Endodermal cell (in vitro differentiated cells): ENCODE results near the gene NCOA3. TPM values are rescaled to one million over a fixed set of nuclear protein-coding genes. Genes with fewer than 3 reads are reported as not detected.

Experiments used
- DNase-seq: peaks from one replicate; pipeline ENCODE4 v3.0.0-alpha.2; 2017
- H3K27ac ChIP-seq: 2 replicates; pipeline ENCODE4 v1.5.1; 2013; ENCODE audit warnings: mild to moderate bottlenecking, low read depth, low read length, moderate library complexity
- H3K27me3 ChIP-seq: 2 replicates; pipeline ENCODE4 v1.6.1; 2013; ENCODE audit warnings: mild to moderate bottlenecking, low read length, moderate library complexity; ENCODE audit not compliant: insufficient read depth, control insufficient read depth, poor library complexity, severe bottlenecking
- H3K36me3 ChIP-seq: 2 replicates; pipeline ENCODE4 v1.7.0; 2013; ENCODE audit warnings: mild to moderate bottlenecking, low read length, moderate library complexity; ENCODE audit not compliant: control insufficient read depth, insufficient read depth
- H3K4me1 ChIP-seq: one replicate; pipeline ENCODE4 v1.7.0; 2013; ENCODE audit warnings: low read length; ENCODE audit not compliant: control insufficient read depth, insufficient read depth
- H3K4me3 ChIP-seq: 2 replicates; pipeline ENCODE4 v1.5.1; 2013; ENCODE audit warnings: mild to moderate bottlenecking, low read length, moderate library complexity
- H3K9ac ChIP-seq: 2 replicates; pipeline ENCODE4 v1.6.1; 2013; ENCODE audit warnings: mild to moderate bottlenecking, low read length, moderate library complexity; ENCODE audit not compliant: poor library complexity, severe bottlenecking; ENCODE audit errors: extremely low read depth
- H3K9me3 ChIP-seq: 2 replicates; pipeline ENCODE4 v1.6.1; 2013; ENCODE audit warnings: mild to moderate bottlenecking, low read length, moderate library complexity; ENCODE audit not compliant: control insufficient read depth
- H3K27ac Mint-ChIP-seq: 2 replicates; pipeline ENCODE4 v1.8.0; 2020; ENCODE audit warnings: mixed read lengths
- H3K27me3 Mint-ChIP-seq: 2 replicates; pipeline ENCODE4 v1.8.0; 2021; ENCODE audit warnings: mild to moderate bottlenecking, mixed read lengths; ENCODE audit not compliant: insufficient read depth
- H3K36me3 Mint-ChIP-seq: 2 replicates; pipeline ENCODE4 v1.8.0; 2020; ENCODE audit warnings: low read depth, mixed read lengths
- H3K4me1 Mint-ChIP-seq: 2 replicates; pipeline ENCODE4 v1.8.0; 2020; ENCODE audit warnings: mixed read lengths
- H3K4me3 Mint-ChIP-seq: 2 replicates; pipeline ENCODE4 v1.8.0; 2020; ENCODE audit warnings: mild to moderate bottlenecking, moderate library complexity, mixed read lengths
- H3K9me3 Mint-ChIP-seq: 2 replicates; pipeline ENCODE4 v1.8.0; 2020; ENCODE audit warnings: mild to moderate bottlenecking, mixed read lengths
- CTCF ChIP-seq: fragments of 200-600 bp; sonication (generic); conservative IDR thresholded peaks from 2 replicates; pipeline ENCODE4 v1.5.0; 2021; ENCODE audit warnings: antibody characterized with exemption, mild to moderate bottlenecking
- WGBS, 2 experiments: methylation state at CpG; one replicate each; pipeline versions ENCODE4 v1.1.5 to v1.1.7; 2013; ENCODE audit warnings: missing lambda C conversion rate in 2 of 2, mixed read lengths in 1 of 2; ENCODE audit not compliant: insufficient coverage in 1 of 2, insufficient read length in 1 of 2; 5-methylcytosine and 5-hydroxymethylcytosine counted together
- total RNA-seq, 2 donors: library from RNA; stranded (reverse); fragmentation: NEBNext Ultra II Directional in 1 of 2; extraction: Animal tissue kit (Norgen Biotek cat#: 25700) in 1 of 2; gene quantifications; 2 replicates in 1 of 2; 3 replicates in 1 of 2; pipeline ENCODE4 v1.2.1, GENCODE V29; 2021

The NCOA3 gene
- total RNA-seq, 2 donors from 2014 or later, result 38.6 TPM

GRCh38 chr20:47677635-47678453, 176.2 kb downstream of the NCOA3 start:
- H3K9me3 ChIP-seq, result no peaks in the 10 kb centered on the region
- Mint-ChIP-seq H3K9me3 (no peaks in the 10 kb centered on the region), H3K36me3 (peaks cover 47% of the 10 kb centered on the region), H3K4me3 (no peak overlapping the region), H3K27me3 (no peaks in the 10 kb centered on the region), H3K27ac (peak overlapping the region; percentile 64), H3K4me1 (no peaks in the 10 kb centered on the region)
- no peaks in the 10 kb centered on the region for H3K4me1 ChIP-seq
- TF ChIP-seq CTCF, result peak; percentile 95
- H3K4me3 ChIP-seq, result no peak overlapping the region
- H3K36me3 ChIP-seq, result peaks cover 76% of the 10 kb centered on the region
- WGBS, 2 experiments, result 42 to 48% methylated on average over 11 to 15 of the region's 15 CpGs
- no peaks in the 10 kb centered on the region for H3K27me3 ChIP-seq
- no peak overlapping the region for H3K27ac ChIP-seq
- H3K9ac ChIP-seq, result no peak overlapping the region
- peak; percentile 95 for DNase-seq

GRCh38 chr20:47678536-47678935, 176.8 kb downstream of the NCOA3 start:
- Histone ChIP-seq H3K36me3 (peaks cover 78% of the 10 kb centered on the region), H3K27me3 (no peaks in the 10 kb centered on the region), H3K9ac (no peak overlapping the region), H3K4me3 (no peak overlapping the region), H3K27ac (no peak overlapping the region), H3K9me3 (no peaks in the 10 kb centered on the region), H3K4me1 (no peaks in the 10 kb centered on the region)
- Mint-ChIP-seq H3K27me3 (no peaks in the 10 kb centered on the region), H3K9me3 (no peaks in the 10 kb centered on the region), H3K4me3 (no peak overlapping the region), H3K27ac (no peak overlapping the region), H3K36me3 (peaks cover 47% of the 10 kb centered on the region), H3K4me1 (no peaks in the 10 kb centered on the region)
- no peak for TF ChIP-seq CTCF
- WGBS, 2 experiments, result 94 to 95% methylated on average over 10 to 17 of the region's 17 CpGs
- no peak for DNase-seq

GRCh38 chr20:47679462-47679861, 177.8 kb downstream of the NCOA3 start:
- no peaks in the 10 kb centered on the region for H3K4me1 Mint-ChIP-seq
- WGBS, 2 experiments, result 92 to 97% methylated on average over 2 to 4 of the region's 4 CpGs
- H3K4me1 ChIP-seq, result no peaks in the 10 kb centered on the region
- H3K27me3 ChIP-seq, result no peaks in the 10 kb centered on the region
- H3K36me3 Mint-ChIP-seq, result peaks cover 48% of the 10 kb centered on the region
- no peaks in the 10 kb centered on the region for H3K9me3 Mint-ChIP-seq
- no peak overlapping the region for H3K4me3 Mint-ChIP-seq
- peaks cover 81% of the 10 kb centered on the region for H3K36me3 ChIP-seq
- H3K9me3 ChIP-seq, result no peaks in the 10 kb centered on the region
- no peak for TF ChIP-seq CTCF
- H3K27ac Mint-ChIP-seq, result no peak overlapping the region
- no peaks in the 10 kb centered on the region for H3K27me3 Mint-ChIP-seq
- H3K9ac ChIP-seq, result no peak overlapping the region
- no peak overlapping the region for H3K4me3 ChIP-seq
- no peak overlapping the region for H3K27ac ChIP-seq
- DNase-seq, result no peak
